Measurements from ENCODE around the gene JARID2. TPM values are rescaled to one million over a fixed set of nuclear protein-coding genes. Genes with fewer than 3 reads are reported as not detected.
A peak's percentile ranks its signal among the peaks of the same experiment; 100 is the strongest.

The JARID2 gene
- total RNA-seq, 1 donor from 2014 or later = 38.9 TPM

GRCh38 chr6:15423286-15423993 is 177.6 kb downstream of the JARID2 start:
- peaks cover 2% of the 10 kb centered on the region for H3K27me3 Mint-ChIP-seq (ENCODE audit: insufficient read depth, low read depth)
- H3K36me3 Mint-ChIP-seq = peaks cover 44% of the 10 kb centered on the region
- no peak overlapping the region for H3K4me2 ChIP-seq
- H2AFZ ChIP-seq (replicated peaks) = no peak overlapping the region
- H3K27ac Mint-ChIP-seq = no peak overlapping the region
- DNase-seq (ENCODE audit: low spot score) = no peak
- H3K36me3 ChIP-seq = peaks cover 9% of the 10 kb centered on the region
- TF ChIP-seq EZH2 (IDR thresholded peaks at IDR 0.05) (no peak), CTCF (IDR thresholded peaks at IDR 0.05) (no peak), EZH2phosphoT487 (IDR thresholded peaks at IDR 0.05) (no peak)
- H3K9ac ChIP-seq = no peak overlapping the region
- H3K4me1 ChIP-seq = peaks cover 44% of the 10 kb centered on the region
- peaks cover 33% of the 10 kb centered on the region for H4K20me1 ChIP-seq (ENCODE audit: low read depth)
- peaks cover 52% of the 10 kb centered on the region for H3K4me1 Mint-ChIP-seq
- H3K27me3 ChIP-seq = no peaks in the 10 kb centered on the region
- H3K4me3 ChIP-seq = no peak overlapping the region
- no peak overlapping the region for H3K27ac ChIP-seq
- no peak overlapping the region for H3K4me3 Mint-ChIP-seq
- H3K9me3 Mint-ChIP-seq = peaks cover 32% of the 10 kb centered on the region
- peaks cover 100% of the 10 kb centered on the region for H3K79me2 ChIP-seq (ENCODE audit: low read depth)
- H3K9me3 ChIP-seq (ENCODE audit: low read depth) = peaks cover 11% of the 10 kb centered on the region
- H3F3A ChIP-seq (ENCODE audit: low read depth) = peaks cover 16% of the 10 kb centered on the region

- Histone ChIP-seq H2AFZ (replicated peaks) (no peak overlapping the region), H3K27ac (peak overlapping the region; percentile 65), H3K36me3 (no peaks in the 10 kb centered on the region), H3K9me3 (ENCODE audit: low read depth) (no peaks in the 10 kb centered on the region), H3K79me2 (ENCODE audit: low read depth) (peaks cover 100% of the 10 kb centered on the region), H3K4me2 (peak overlapping the region; percentile 5), H4K20me1 (ENCODE audit: low read depth) (peaks cover 48% of the 10 kb centered on the region), H3K4me1 (peaks cover 48% of the 10 kb centered on the region), H3K9ac (no peak overlapping the region), H3K27me3 (no peaks in the 10 kb centered on the region), H3K4me3 (no peak overlapping the region), H3F3A (ENCODE audit: low read depth) (peaks cover 10% of the 10 kb centered on the region)
- H3K4me3 Mint-ChIP-seq = no peak overlapping the region
- peaks cover 28% of the 10 kb centered on the region for H3K36me3 Mint-ChIP-seq
- H3K4me1 Mint-ChIP-seq = peaks cover 70% of the 10 kb centered on the region
- no peak for DNase-seq (ENCODE audit: low spot score)
- H3K9me3 Mint-ChIP-seq = peaks cover 10% of the 10 kb centered on the region
- peaks cover 2% of the 10 kb centered on the region for H3K27me3 Mint-ChIP-seq (ENCODE audit: insufficient read depth, low read depth)
- TF ChIP-seq EZH2 (IDR thresholded peaks at IDR 0.05) (no peak), EZH2phosphoT487 (IDR thresholded peaks at IDR 0.05) (no peak), CTCF (IDR thresholded peaks at IDR 0.05) (no peak)
- H3K27ac Mint-ChIP-seq = no peak overlapping the region
Measured at GRCh38 chr6:15425947-15426346, 180.1 kb downstream of the JARID2 start.

- Mint-ChIP-seq H3K27me3 (ENCODE audit: insufficient read depth, low read depth) (peaks cover 2% of the 10 kb centered on the region), H3K36me3 (peaks cover 26% of the 10 kb centered on the region), H3K9me3 (peaks cover 7% of the 10 kb centered on the region), H3K27ac (no peak overlapping the region), H3K4me3 (no peak overlapping the region), H3K4me1 (peaks cover 71% of the 10 kb centered on the region)
- no peaks in the 10 kb centered on the region for H3K27me3 ChIP-seq
- peaks cover 48% of the 10 kb centered on the region for H3K4me1 ChIP-seq
- DNase-seq (ENCODE audit: low spot score) = no peak
- H3K4me2 ChIP-seq = peak overlapping the region; percentile 5
- H3K9me3 ChIP-seq (ENCODE audit: low read depth) = no peaks in the 10 kb centered on the region
- peaks cover 15% of the 10 kb centered on the region for H3F3A ChIP-seq (ENCODE audit: low read depth)
- H2AFZ ChIP-seq (replicated peaks) = no peak overlapping the region
- H3K27ac ChIP-seq = peak overlapping the region; percentile 65
- H3K9ac ChIP-seq = no peak overlapping the region
- peaks cover 100% of the 10 kb centered on the region for H3K79me2 ChIP-seq (ENCODE audit: low read depth)
- TF ChIP-seq EZH2phosphoT487 (IDR thresholded peaks at IDR 0.05) (no peak), CTCF (IDR thresholded peaks at IDR 0.05) (no peak), EZH2 (IDR thresholded peaks at IDR 0.05) (no peak)
- H3K36me3 ChIP-seq = no peaks in the 10 kb centered on the region
- peaks cover 48% of the 10 kb centered on the region for H4K20me1 ChIP-seq (ENCODE audit: low read depth)
- no peak overlapping the region for H3K4me3 ChIP-seq
Measured at GRCh38 chr6:15426395-15426794, 180.5 kb downstream of the JARID2 start.
